Mucosa of rectum (tissue), 2 donors: ENCODE data around the gene TCERG1L.

Source experiments
- H3K27ac ChIP-seq, 2 donors: one replicate each; pipeline ENCODE4 v1.7.0; 2013; ENCODE audit warnings: inconsistent platforms in 2 of 2, low read depth in 2 of 2, low read length in 2 of 2
- H3K27me3 ChIP-seq, 2 donors: one replicate each; pipeline ENCODE4 v1.7.0; 2013; ENCODE audit warnings: low read length in 2 of 2; ENCODE audit not compliant: control insufficient read depth in 2 of 2, insufficient read depth in 2 of 2
- H3K36me3 ChIP-seq, 2 donors: one replicate each; pipeline ENCODE4 v1.7.0; 2013; ENCODE audit warnings: low read length in 2 of 2; ENCODE audit not compliant: control insufficient read depth in 2 of 2, insufficient read depth in 2 of 2
- H3K4me1 ChIP-seq, 2 donors: one replicate each; pipeline ENCODE4 v1.7.0; 2013; ENCODE audit warnings: low read length in 2 of 2, mild to moderate bottlenecking in 1 of 2; ENCODE audit not compliant: control insufficient read depth in 2 of 2, insufficient read depth in 2 of 2
- H3K4me3 ChIP-seq, 2 donors: one replicate each; pipeline ENCODE4 v1.7.0; 2013; ENCODE audit warnings: low read length in 2 of 2
- H3K9ac ChIP-seq, 2 donors: one replicate each; pipeline ENCODE4 v1.7.0; 2013; ENCODE audit warnings: low read length in 2 of 2, low read depth in 1 of 2, mild to moderate bottlenecking in 1 of 2
- H3K9me3 ChIP-seq, 2 donors: one replicate each; pipeline ENCODE4 v1.7.0; 2013; ENCODE audit warnings: low read length in 2 of 2; ENCODE audit not compliant: control insufficient read depth in 2 of 2
- donor health status: healthy.
- donor health status: Normal muscosa, but diverticular disease.

TCERG1L gene

GRCh38 chr10:131173484-131174210 lies 137.9 kb downstream of the TCERG1L start:
- Histone ChIP-seq H3K27ac (no peak overlapping the region), H3K9ac (no peak overlapping the region)

GRCh38 chr10:131172433-131172832 lies 139.1 kb downstream of the TCERG1L start:
- Histone ChIP-seq H3K4me1 (no peaks in the 10 kb centered on the region), H3K9ac (no peak overlapping the region), H3K4me3 (no peak overlapping the region), H3K9me3 (peaks cover 8 to 10% of the 10 kb centered on the region in 2 donors), H3K27ac (no peak overlapping the region), H3K36me3 (no peaks in the 10 kb centered on the region), H3K27me3 (no peaks in the 10 kb centered on the region)

More at GRCh38 chr10:131173484-131174210, 137.9 kb downstream of the TCERG1L start:
- H3K9me3 ChIP-seq, result peaks cover 8 to 10% of the 10 kb centered on the region in 2 donors
- H3K4me1 ChIP-seq, result no peaks in the 10 kb centered on the region
- H3K4me3 ChIP-seq, result no peak overlapping the region
- no peaks in the 10 kb centered on the region for H3K36me3 ChIP-seq
- H3K27me3 ChIP-seq, result no peaks in the 10 kb centered on the region

- Histone ChIP-seq H3K36me3 (no peaks in the 10 kb centered on the region), H3K27me3 (no peaks in the 10 kb centered on the region), H3K4me3 (no peak overlapping the region), H3K4me1 (no peaks in the 10 kb centered on the region), H3K9me3 (no peaks in the 10 kb centered on the region), H3K27ac (no peak overlapping the region), H3K9ac (no peak overlapping the region)
Observed at GRCh38 chr10:131169146-131169545, 142.4 kb downstream of the TCERG1L start.

GRCh38 chr10:131168238-131168875 lies 143.2 kb downstream of the TCERG1L start:
- Histone ChIP-seq H3K4me1 (no peaks in the 10 kb centered on the region), H3K9me3 (no peaks in the 10 kb centered on the region)

GRCh38 chr10:131167036-131167860 lies 144.3 kb downstream of the TCERG1L start:
- Histone ChIP-seq H3K4me1 (no peaks in the 10 kb centered on the region), H3K36me3 (no peaks in the 10 kb centered on the region), H3K27ac (no peak overlapping the region), H3K4me3 (no peak overlapping the region), H3K9me3 (peaks cover 0 to 3% of the 10 kb centered on the region in 2 donors), H3K9ac (no peak overlapping the region), H3K27me3 (no peaks in the 10 kb centered on the region)

More at GRCh38 chr10:131168238-131168875, 143.2 kb downstream of the TCERG1L start:
- Histone ChIP-seq H3K27me3 (no peaks in the 10 kb centered on the region), H3K36me3 (no peaks in the 10 kb centered on the region), H3K9ac (no peak overlapping the region), H3K27ac (no peak overlapping the region), H3K4me3 (no peak overlapping the region)

- Histone ChIP-seq H3K36me3 (no peaks in the 10 kb centered on the region), H3K27me3 (no peaks in the 10 kb centered on the region), H3K27ac (no peak overlapping the region), H3K4me3 (no peak overlapping the region), H3K9me3 (peaks cover 0 to 5% of the 10 kb centered on the region in 2 donors), H3K9ac (no peak overlapping the region), H3K4me1 (no peaks in the 10 kb centered on the region)
Observed at GRCh38 chr10:131166486-131166885, 145.0 kb downstream of the TCERG1L start.

- Histone ChIP-seq H3K4me3 (no peak overlapping the region), H3K27me3 (no peaks in the 10 kb centered on the region), H3K27ac (no peak overlapping the region), H3K36me3 (no peaks in the 10 kb centered on the region), H3K9me3 (peaks cover 0 to 9% of the 10 kb centered on the region in 2 donors), H3K4me1 (no peaks in the 10 kb centered on the region), H3K9ac (no peak overlapping the region)
Observed at GRCh38 chr10:131165092-131165491, 146.4 kb downstream of the TCERG1L start.

GRCh38 chr10:131162866-131163843 lies 148.4 kb downstream of the TCERG1L start:
- Histone ChIP-seq H3K9ac (no peak overlapping the region), H3K4me3 (no peak overlapping the region), H3K36me3 (no peaks in the 10 kb centered on the region), H3K4me1 (no peaks in the 10 kb centered on the region), H3K27ac (no peak overlapping the region), H3K27me3 (no peaks in the 10 kb centered on the region), H3K9me3 (peaks cover 0 to 9% of the 10 kb centered on the region in 2 donors)

- no peaks in the 10 kb centered on the region for H3K36me3 ChIP-seq
- H3K4me3 ChIP-seq, result no peak overlapping the region
- peaks cover 0 to 9% of the 10 kb centered on the region in 2 donors for H3K9me3 ChIP-seq
- H3K27ac ChIP-seq, result no peak overlapping the region
- H3K4me1 ChIP-seq, result no peaks in the 10 kb centered on the region
- H3K9ac ChIP-seq, result no peak overlapping the region
- no peaks in the 10 kb centered on the region for H3K27me3 ChIP-seq
Observed at GRCh38 chr10:131162211-131162610, 149.3 kb downstream of the TCERG1L start.
